ENCODE measurements around the gene HHATL. TPM values are rescaled to one million over a fixed set of nuclear protein-coding genes. Genes with fewer than 3 reads are reported as not detected.

HHATL gene
- total RNA-seq, 6 experiments from 2014 or later, result not detected

- H3K9me3 Mint-ChIP-seq, result no peaks in the 10 kb centered on the region
- no peaks in the 10 kb centered on the region for H3K36me3 Mint-ChIP-seq (ENCODE audit: low read depth)
- peaks cover 11% of the 10 kb centered on the region for H3K4me1 Mint-ChIP-seq (ENCODE audit: low read depth)
- H3K27ac Mint-ChIP-seq, result no peak overlapping the region
- TF ChIP-seq, protein P1, sequence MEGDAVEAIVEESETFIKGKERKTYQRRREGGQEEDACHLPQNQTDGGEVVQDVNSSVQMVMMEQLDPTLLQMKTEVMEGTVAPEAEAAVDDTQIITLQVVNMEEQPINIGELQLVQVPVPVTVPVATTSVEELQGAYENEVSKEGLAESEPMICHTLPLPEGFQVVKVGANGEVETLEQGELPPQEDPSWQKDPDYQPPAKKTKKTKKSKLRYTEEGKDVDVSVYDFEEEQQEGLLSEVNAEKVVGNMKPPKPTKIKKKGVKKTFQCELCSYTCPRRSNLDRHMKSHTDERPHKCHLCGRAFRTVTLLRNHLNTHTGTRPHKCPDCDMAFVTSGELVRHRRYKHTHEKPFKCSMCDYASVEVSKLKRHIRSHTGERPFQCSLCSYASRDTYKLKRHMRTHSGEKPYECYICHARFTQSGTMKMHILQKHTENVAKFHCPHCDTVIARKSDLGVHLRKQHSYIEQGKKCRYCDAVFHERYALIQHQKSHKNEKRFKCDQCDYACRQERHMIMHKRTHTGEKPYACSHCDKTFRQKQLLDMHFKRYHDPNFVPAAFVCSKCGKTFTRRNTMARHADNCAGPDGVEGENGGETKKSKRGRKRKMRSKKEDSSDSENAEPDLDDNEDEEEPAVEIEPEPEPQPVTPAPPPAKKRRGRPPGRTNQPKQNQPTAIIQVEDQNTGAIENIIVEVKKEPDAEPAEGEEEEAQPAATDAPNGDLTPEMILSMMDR (IDR thresholded peaks at IDR 0.05), result no peak
- peaks cover 27% of the 10 kb centered on the region for H3K27me3 Mint-ChIP-seq (ENCODE audit: insufficient read depth)
- H3K4me3 Mint-ChIP-seq, result no peak overlapping the region
- no peak for DNase-seq
These were observed 13.8 kb downstream of the HHATL start for GRCh38 chr3:42688487-42689420.

DNA sequence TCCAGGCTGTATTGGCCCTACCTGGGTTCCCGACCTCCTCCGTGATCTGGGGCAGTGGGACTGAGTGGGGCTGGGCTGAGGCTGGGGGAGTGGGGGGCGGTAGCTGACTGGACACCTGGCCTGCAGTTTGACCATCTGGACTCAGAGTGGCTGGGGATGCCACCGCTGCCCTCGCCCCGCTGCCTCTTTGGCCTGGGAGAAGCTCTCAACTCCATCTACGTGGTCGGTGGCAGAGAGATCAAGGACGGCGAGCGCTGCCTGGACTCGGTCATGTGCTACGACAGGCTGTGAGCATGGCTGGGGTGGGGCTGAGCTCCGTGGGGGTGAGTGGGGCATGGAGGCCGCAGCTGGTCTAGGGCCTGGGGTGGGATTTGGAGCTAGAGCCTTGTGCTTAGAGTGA is 14.6 kb downstream of the HHATL start:
- no peak for DNase-seq
- Mint-ChIP-seq H3K27me3 (ENCODE audit: insufficient read depth) (peaks cover 27% of the 10 kb centered on the region), H3K36me3 (ENCODE audit: low read depth) (no peaks in the 10 kb centered on the region), H3K4me1 (ENCODE audit: low read depth) (peaks cover 18% of the 10 kb centered on the region), H3K4me3 (no peak overlapping the region), H3K27ac (no peak overlapping the region), H3K9me3 (no peaks in the 10 kb centered on the region)
- TF ChIP-seq, protein P1 (IDR thresholded peaks at IDR 0.05), result no peak

- peaks cover 23% of the 10 kb centered on the region for H3K4me1 Mint-ChIP-seq (ENCODE audit: low read depth)
- no peak overlapping the region for H3K27ac Mint-ChIP-seq
- no peak overlapping the region for H3K4me3 Mint-ChIP-seq
- DNase-seq, result no peak
- H3K27me3 Mint-ChIP-seq (ENCODE audit: insufficient read depth), result peaks cover 27% of the 10 kb centered on the region
- H3K9me3 Mint-ChIP-seq, result no peaks in the 10 kb centered on the region
- no peaks in the 10 kb centered on the region for H3K36me3 Mint-ChIP-seq (ENCODE audit: low read depth)
- TF ChIP-seq, protein P1 (IDR thresholded peaks at IDR 0.05), result no peak
These were observed 15.6 kb downstream of the HHATL start for GRCh38 chr3:42686832-42687650.

DNA sequence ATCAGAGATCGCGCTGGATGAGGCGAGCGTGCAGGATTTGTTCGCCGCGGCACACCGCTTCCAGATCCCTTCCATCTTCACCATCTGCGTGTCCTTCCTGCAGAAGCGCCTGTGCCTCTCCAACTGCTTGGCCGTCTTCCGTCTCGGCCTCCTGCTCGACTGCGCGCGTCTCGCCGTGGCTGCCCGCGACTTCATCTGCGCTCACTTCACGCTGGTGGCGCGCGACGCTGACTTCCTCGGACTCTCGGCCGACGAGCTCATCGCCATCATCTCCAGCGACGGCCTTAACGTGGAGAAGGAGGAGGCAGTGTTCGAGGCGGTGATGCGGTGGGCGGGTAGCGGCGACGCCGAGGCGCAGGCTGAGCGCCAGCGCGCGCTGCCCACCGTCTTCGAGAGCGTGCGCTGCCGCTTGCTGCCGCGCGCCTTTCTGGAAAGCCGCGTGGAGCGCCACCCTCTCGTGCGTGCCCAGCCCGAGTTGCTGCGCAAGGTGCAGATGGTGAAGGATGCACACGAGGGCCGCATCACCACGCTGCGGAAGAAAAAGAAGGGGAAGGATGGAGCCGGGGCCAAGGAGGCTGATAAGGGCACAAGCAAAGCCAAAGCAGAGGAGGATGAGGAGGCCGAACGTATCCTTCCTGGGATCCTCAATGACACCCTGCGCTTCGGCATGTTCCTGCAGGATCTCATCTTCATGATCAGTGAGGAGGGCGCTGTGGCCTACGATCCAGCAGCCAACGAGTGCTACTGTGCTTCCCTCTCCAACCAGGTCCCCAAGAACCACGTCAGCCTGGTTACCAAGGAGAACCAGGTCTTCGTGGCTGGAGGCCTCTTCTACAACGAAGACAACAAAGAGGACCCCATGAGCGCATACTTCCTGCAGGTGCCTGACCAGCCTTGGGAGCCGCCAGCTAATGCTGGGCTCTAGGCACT is 16.4 kb downstream of the HHATL start:
- H3K36me3 Mint-ChIP-seq (ENCODE audit: low read depth), result no peaks in the 10 kb centered on the region
- TF ChIP-seq, protein P1 (IDR thresholded peaks at IDR 0.05), result no peak
- no peak for DNase-seq
- no peak overlapping the region for H3K4me3 Mint-ChIP-seq
- peaks cover 23% of the 10 kb centered on the region for H3K4me1 Mint-ChIP-seq (ENCODE audit: low read depth)
- peaks cover 27% of the 10 kb centered on the region for H3K27me3 Mint-ChIP-seq (ENCODE audit: insufficient read depth)
- H3K27ac Mint-ChIP-seq, result no peak overlapping the region
- H3K9me3 Mint-ChIP-seq, result no peaks in the 10 kb centered on the region

DNA sequence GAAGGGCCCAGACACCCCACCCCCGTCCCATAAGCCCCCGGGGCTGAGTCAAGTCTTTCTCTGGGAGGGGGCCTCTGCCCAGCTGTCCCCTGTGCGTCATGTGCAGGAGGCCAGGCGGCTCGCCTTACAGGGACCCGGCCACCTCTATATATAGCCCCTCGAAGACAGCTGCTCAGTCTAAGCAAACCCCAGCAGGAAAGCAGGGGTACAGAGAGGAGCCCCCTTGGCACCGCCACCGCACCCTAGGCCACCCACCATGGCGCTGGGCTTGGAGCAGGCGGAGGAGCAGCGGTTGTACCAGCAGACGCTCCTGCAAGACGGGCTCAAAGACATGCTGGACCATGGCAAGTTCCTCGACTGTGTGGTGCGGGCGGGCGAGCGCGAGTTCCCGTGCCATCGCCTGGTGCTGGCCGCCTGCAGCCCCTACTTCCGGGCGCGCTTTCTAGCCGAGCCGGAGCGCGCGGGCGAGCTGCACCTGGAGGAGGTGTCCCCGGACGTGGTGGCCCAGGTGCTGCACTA is 17.2 kb downstream of the HHATL start, which contains the start of gene KLHL40:
TSS of gene KLHL40 (plus strand) at position 175 of the 519 bp plus-strand sequence. CDS start at position 257, 82 bp downstream.
- H3K9me3 Mint-ChIP-seq, result no peaks in the 10 kb centered on the region
- H3K27me3 Mint-ChIP-seq (ENCODE audit: insufficient read depth), result peaks cover 29% of the 10 kb centered on the region
- H3K4me3 Mint-ChIP-seq, result no peak within 1 kb of the TSS
- no peak within 1 kb of the TSS for H3K27ac Mint-ChIP-seq
- TF ChIP-seq, protein P1 (IDR thresholded peaks at IDR 0.05), result no peak
- DNase-seq, result no peak
- peaks cover 29% of the 10 kb centered on the region for H3K4me1 Mint-ChIP-seq (ENCODE audit: low read depth)
- H3K36me3 Mint-ChIP-seq (ENCODE audit: low read depth), result no peaks in the 10 kb centered on the region
